SW480 (cell line): ENCODE measurements around the gene OPN5.
"Not testable (repeated sequence)": the region's sequence is repeated elsewhere in the genome, so short reads cannot be mapped to it uniquely, and the experiment has no call there.

Source experiments
- DNase-seq: peaks from one replicate; pipeline ENCODE4 v3.0.0-alpha.2; 2016; ENCODE audit warnings: low spot score

Gene OPN5, protein sequence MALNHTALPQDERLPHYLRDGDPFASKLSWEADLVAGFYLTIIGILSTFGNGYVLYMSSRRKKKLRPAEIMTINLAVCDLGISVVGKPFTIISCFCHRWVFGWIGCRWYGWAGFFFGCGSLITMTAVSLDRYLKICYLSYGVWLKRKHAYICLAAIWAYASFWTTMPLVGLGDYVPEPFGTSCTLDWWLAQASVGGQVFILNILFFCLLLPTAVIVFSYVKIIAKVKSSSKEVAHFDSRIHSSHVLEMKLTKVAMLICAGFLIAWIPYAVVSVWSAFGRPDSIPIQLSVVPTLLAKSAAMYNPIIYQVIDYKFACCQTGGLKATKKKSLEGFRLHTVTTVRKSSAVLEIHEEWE

DNA sequence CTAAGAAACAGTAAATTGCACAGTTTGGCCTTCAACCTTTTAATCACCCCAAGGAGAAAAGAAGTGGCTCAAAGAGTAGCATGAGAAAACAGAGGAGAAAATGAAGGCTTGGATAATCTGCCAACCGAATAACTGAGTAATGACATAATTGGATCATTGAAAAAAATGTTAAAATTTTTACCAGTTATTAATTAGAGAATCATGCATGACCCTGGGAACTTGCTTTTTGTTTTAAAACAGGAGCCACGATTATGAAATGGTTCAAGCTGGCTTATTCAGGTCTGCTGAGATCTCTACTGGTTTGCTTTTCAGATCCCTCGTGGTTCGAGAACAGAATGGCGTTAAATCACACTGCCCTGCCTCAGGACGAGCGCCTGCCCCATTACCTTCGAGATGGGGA lies at the start of gene OPN5:
TSS of gene OPN5 (plus strand) at position 301 of the 400 bp plus-strand sequence. CDS start at position 336, 35 bp downstream.
- no peak for DNase-seq

DNA sequence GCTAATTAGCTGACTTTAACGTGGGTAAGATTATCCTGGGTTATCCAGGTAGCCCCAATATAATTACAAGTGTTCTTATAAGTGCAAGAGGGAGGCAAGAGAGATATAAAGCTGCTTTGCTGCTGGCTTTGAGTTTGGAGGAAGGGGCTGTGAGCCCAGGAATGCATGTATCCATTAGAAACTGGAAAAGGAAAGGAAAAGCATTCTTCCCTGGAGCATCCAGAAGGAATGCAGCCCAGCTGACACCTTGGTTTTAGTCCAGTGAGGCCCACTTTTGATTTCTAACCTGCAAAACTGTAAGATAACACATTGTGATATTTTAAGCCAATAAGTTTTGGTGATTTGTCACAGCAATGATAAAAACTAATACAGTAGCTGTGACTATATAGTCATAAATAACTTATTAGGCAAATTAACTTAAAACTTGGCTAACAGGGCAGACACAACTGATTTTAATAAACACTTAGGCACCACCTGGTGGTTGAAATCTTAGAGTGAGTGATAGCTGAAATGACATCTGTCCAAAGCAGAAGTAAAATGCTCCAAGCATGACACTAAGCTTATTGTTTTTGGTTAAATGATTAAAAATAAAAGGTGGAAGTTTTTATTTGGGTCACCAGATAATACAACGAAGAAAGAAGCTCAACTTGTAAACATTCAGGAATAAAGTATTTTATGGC lies 47.8 kb upstream of the OPN5 start:
- DNase-seq: no peak

DNA sequence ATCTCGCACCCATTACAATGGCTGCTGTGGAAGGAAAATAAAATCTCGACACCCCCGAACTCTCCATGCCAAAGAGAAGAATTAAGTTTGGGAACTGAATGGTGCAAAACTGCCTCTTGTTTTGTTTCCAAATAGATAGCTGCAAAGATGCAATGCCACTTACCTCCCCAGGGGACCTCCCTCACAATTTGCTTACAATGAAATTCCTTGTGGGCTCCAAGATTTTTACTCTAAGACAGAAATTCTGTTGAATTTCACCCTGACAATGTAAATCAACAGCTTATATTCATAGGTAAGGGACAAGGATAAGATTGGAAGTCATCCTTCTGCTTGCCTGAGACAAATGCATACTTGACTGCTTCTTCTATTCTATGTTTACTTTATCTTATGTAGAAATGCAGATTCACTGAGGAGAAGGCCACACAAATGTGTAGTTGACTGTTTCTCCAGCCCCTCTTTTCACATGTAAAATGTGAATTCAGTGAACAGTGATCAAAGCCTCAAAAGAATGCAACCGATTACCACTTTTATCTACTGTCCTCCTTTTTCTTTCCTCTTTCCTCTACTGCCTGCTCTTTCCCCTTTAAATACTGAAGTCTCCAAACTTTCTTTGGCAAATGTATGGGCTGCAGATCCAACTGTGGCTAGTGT lies 46.9 kb upstream of the OPN5 start:
- no peak for DNase-seq

DNA sequence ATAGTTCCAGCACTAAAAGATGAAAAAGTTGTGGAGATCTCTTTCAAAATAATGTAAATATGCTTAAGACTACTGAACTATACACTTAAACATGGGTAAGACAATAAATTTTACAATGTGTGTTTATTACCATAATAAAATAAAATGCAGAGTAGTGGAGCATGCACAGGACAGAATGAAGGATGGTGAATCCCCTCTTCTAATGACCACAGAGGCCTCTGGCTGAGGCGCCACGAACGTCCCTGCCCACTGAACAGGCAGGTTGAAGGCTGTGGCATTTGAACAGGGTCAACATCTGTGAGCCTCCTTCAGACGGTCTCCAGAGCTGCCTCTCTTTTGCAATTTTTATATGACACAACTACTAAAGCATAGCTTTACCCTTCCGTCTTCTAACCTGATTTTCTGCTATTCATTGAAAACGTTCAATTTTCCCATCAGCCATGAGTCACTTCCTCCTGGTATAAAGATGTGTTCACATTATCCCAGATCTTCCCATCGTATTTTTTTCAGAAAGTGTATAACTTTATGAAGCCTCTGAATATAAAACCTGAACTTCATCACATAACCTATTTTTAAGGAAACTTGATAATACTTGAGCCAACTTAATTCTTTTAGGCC lies 45.6 kb upstream of the OPN5 start:
- DNase-seq: no peak

DNA sequence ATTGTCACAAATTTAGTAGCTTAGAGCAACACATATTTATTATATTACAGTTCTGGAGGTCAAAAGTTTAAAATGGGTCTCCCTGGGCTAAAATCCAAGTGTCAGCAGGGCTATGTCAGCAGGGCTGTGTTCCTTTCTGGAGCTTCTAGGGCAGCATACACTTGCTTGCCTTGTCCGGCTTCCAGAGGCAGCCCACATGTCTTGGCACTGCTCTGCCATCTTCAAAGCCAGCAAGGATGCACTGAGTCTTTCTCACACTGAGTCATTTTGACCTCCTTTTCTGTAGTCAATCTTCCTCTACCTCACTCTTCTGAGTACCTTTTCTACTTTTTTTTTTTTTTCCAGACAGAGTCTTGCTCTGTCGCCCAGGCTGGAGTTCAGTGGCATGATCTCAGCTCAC lies 44.4 kb upstream of the OPN5 start:
- no peak for DNase-seq

DNA sequence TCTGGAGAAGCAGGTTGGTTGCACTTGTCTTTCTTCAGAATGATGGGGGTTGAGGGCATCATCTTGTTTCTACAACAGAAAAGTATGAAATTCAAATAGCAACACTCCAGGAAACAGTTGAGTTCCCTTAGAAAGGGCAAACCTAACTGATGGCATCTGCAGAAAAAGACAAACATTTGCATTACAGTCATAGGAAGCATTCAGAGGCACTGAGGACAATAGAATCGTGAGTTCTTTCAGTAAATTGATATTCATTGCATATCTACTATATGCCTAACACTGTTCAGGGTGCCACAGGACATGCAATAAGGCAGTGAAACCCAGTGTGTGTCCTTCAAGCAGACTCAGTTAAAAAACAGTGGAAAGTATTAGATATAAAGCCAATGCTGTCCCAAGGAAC lies 41.1 kb upstream of the OPN5 start:
- DNase-seq: no peak

DNA sequence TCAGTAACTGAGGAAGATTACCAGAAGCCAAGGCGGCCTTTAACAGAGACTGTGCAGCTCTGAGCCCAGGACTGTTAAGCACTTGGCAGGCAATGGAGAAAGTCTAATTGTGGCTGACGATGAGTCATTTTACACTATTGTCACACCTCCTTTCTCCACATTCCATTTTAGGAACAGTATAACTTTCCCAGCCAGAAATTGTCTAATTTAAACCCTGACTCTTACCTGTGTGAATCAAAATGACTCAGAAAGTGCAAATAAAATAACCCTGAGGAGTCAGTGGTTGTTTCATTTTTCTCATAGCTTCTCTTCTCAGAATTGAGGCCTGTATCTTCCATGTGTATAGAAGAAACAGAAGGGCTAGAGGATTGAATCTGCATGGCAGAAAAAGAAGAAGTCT lies 40.0 kb upstream of the OPN5 start:
- DNase-seq: peak; percentile 11

DNA sequence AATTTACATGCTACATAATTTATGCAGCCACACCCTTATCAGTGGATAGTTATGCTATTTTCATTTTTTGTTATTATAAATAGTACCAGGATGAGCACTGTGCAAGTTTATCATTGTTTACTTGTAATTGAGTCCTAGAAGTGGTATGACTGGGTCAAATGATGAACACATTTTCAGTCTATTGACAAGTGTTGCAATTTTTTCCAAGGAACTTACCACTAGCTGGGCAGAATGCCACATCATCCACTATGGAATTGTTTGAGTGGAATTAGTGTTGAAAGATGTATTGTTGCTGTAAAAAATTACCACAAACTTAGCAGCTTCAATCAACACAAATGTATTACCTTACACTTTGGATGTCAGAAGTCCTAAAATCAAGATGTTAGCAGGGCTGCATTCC lies 38.1 kb upstream of the OPN5 start:
- DNase-seq: no peak

DNA sequence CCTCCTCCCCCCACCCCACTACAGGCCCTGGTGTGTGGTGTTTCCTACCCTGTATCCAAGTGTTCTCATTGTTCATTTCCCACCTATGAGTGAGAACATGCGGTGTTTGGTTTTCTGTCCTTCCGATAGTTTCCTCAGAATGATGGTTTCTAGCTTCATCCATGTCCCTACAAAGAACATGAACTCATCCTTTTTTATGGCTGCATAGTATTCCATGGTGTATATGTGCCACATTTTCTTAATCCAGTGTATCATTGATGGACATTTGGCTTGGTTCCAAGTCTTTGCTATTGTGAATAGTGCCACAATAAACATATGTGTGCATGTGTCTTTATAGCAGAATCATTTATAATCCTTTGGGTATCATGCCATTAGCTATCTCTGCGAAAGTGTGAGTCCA lies 36.6 kb upstream of the OPN5 start:
- DNase-seq: not testable (repeated sequence)

DNA sequence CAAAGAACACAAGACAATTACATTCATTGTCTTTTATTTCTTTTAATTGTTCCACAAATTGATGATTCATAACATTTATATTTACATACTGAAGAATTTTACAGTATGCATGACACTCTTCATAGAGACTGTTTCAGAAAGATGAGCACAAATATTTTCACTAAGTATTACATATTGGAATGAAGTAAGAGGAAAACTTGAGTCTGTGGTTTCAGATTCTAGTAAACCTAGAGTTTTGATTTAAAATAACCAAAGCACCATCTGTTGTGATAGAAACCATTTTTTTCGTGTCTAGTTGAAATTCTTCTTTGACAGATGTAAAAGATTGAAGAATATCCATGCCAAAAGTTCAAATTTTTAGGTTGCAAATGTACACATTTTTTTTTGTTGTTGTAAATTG lies 32.1 kb upstream of the OPN5 start:
- no peak for DNase-seq

DNA sequence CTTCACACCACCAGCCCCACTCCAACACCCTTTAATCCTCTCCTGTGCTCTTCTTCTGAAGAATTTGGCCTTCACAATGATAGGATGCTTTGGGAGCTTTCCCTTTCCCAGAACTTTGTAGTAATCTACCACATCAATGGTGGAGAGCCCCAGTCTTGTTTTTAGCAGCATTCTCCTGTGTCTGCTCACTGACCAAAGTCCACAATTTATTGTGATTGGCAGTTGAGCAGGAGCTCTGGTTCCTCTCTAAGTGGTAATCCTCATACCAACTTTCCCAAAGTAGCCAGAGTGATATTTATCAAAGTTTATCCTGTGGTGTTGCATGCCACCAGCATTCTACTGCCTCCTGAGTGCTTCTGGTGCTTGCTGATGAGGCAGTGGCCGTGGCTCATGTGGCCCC lies 29.0 kb upstream of the OPN5 start:
- peak; percentile 90 for DNase-seq

DNA sequence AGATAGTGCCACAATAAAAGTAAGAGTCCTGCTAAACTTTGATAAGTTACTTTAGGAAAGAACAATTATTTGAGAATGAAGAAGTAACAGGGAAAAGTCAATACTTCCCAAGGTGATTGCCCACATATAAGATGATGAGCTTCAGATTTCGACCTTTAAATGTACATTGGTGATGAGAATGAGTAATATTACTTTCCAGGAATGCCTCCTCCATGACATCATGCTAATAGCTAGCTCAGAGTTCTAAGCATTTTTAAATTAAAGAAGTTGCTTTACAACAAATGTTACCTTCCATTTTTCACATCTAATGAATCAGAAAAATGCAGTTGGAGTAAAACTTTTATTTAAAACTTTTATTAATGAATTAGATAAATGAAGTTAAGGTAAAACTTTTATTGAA lies 22.5 kb upstream of the OPN5 start:
- DNase-seq: no peak

DNA sequence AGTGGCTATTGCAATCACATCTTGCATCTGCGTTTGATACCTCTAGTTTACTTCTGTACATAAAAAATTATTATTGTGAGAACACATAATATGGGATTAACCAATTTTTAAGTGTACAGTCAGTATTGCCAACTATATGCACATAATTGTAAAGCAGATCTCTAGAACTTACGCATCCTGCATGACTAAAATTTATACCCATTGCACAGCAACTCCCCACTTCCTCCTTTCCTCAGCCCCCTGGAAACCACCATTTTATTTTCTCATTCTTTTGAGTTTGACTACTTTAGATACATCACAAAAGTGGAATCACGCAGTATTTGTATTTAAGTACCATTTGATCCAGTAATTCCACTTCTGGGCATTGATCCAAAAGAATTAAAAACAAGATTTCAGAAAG lies 19.3 kb upstream of the OPN5 start:
- no peak for DNase-seq

DNA sequence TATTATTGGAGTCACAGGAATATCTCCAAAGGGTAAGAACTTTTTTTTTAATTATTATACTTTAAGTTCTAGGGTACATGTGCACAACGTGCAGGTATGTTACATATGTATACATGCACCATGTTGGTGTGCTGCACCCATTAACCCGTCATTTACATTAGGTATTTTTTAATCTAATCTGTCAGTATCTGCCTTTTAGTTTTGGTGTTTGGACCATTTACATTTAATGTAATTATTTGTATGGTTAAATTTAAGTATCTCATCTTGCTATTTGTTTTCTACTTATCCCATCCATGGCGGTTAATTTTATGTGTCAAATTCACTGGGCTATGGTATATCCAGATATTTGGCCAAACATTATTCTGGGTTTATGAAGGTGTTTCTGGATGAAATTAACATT lies 15.4 kb upstream of the OPN5 start:
- DNase-seq: no peak

DNA sequence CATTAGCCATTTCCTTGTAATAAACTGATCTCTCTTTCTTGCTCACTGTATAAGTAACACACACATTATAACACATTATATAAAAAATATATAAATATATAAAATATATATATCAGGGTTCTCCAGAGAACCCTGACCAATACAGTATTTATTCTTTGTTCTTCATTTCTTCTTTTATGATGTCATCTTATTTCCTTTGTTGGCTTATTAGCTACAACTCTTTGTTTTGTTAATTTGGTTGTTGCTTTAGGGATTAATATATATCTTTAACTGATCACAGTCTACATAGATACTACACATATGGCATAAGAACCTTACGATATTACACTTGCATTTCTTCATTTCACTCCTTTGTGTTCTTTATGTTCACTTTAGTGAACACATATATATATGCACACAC lies 14.7 kb upstream of the OPN5 start:
- DNase-seq: no peak

DNA sequence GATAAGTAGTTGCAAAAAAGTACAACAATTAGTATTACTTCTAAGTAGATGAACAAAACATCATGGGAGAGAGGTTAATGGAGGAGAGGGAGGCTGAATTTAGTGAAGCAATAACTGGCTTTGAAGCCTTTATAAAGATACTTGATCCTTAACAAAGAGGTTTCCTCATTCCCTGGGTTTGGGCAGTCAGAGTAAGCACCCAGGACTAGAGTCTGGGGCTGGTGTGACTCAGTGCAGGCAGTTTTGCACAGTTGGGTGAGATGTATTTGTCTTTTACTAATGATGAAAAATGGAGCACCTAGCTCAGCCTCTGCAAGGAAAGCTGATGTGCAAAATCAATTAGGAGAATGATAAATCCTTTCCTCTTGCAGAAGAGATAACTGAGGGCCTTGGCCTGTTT lies 11.8 kb upstream of the OPN5 start:
- no peak for DNase-seq

DNA sequence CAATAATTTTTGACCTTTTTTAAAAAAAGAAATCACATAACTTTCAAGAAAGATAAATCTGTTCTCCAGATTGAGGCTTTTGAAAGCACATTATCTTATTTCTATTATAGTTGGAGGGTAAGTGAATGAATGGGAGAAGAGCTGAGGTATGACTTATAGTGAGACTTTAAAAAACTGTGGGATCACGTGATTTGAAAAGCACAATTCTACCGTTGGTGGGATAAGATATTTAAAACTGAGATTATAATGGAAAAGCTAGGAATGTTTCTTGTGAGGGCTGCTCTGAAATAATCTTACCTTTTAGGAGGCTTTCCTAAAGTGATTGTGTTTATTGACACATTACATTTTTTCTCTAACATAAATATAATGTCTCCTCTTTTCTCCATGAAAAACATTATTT lies 9.5 kb upstream of the OPN5 start:
- DNase-seq: no peak

DNA sequence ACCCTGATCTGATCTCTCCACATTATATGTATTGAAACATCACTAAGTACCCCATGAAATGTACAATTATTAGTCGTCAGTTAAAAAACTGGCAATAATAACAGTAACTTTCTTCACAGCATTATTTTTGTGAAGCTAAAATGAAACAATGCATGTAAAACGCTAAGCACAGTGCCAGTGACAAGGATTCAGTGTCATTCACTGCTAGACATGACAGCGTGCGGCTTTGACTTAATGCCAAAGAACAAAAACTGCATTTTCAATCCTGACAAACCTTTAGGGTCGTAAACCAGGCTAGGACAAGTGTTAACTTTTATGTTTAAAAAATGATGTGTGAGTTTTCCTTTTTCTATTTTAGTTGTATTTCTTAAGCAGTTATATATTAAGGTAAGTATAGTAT lies 8.8 kb upstream of the OPN5 start:
- no peak for DNase-seq

DNA sequence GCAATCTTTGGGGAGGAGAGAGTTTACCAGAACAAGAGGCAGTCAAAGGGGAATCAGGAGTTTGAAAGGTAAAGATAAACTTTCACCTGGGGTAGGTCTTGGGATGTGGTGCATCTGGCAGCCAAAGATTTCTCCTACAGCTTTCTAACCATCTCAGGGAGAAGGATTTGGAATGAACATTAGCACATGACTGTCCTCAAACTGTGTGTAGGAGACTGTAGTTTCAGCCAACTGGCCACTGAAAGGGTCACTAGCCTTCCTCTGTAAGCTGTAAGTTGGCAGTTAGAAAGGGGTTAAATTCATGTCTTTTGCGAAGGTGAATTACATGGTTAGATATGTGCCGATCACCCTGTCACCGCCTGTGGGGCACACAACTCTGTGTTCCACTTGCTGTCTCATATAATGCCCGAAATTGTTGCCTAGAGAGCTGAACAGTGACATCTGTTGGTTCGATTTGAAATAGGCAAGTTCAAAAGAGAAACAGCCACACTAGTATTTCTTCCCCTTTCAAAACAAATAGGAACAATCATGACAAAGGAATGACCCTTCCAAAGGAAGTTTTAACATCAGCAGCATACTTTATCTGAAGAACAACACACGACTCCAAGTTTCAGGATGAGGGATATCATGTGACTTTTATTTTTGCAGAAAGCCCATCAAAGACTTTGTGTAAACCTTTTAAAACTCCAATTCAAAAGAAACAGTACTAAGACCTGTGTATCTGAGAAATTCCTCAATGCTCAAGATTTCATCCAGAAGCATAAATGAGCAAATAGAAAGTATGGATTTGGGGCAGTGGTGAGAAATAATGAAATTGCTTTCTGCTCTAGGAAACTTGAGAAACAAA lies 1.1 kb upstream of the OPN5 start:
- peak; percentile 65 for DNase-seq

DNA sequence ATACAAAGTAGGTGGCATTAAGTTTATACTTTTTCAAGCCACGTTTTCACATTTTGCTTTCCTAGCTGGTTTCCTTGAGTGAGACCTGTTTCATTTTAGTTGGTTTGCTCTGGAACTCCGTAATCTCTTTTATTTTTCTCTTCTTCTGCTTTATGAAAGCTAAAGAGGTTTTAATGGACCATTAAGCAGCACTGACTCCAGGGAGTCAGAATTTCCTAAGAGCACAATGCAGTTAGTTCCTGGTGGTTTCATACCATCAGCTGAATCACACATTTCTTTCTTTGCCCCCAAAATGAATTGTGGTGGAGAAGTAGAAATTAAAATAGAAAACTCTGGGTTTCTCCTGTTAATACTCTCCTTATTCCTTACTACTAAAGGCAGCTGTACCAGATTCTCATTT lies 3.4 kb downstream of the OPN5 start:
- DNase-seq: no peak

DNA sequence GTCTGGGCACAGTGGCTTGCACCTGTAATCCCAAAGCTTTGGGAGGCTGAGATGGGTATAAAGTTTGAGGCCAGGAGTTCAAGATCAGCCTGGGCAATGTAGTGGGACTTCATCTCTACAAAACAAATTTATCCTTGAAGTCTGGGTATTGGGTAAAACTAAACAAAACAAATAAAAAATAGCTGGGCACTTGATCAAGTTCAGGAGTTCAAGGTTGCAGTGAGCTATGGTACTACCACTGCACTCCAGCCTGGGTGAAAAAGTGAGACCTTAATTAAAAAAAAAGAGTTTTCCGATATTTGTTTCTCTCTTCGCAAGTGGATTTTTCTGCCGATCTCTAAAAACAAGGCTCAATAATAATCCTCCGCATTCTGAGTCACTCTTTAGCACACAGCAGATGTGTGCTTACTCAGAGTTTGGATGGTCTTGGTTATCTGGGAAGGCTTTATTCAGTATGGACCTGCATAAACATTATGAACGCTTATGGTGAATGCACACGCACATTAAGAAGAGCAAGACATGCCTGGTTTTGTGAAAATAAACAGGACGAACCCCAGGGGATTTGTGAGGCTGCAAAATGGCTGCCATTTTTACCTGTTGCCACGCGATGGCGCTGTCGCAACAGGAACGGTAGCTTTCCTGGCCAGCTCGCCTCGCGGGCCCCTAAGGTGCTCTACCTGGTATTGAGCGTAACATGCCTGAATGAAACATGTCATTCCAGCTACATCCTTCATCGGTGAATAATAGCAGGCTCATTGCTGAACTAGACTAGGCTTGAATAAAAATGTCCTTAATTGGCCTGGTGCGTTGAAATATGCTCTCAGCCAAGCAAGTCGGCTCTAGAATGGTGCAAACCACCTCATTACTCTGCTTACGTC lies 6.0 kb downstream of the OPN5 start:
- peak; percentile 48 for DNase-seq
